ENCODE results near the gene DNAJC18.
A peak's percentile ranks its signal among the peaks of the same experiment; 100 is the strongest.

Gene DNAJC18

GRCh38 chr5:139385061-139386049 lies 54.0 kb downstream of the DNAJC18 start:
- peak; percentile 11 for DNase-seq

- no peak for DNase-seq
Measured at GRCh38 chr5:139384591-139385051, 54.7 kb downstream of the DNAJC18 start.

GRCh38 chr5:139383993-139384590 lies 55.2 kb downstream of the DNAJC18 start:
- DNase-seq, result no peak

GRCh38 chr5:139383275-139383992 lies 55.9 kb downstream of the DNAJC18 start, which contains the start of gene SLC23A1:
Gene SLC23A1 (minus strand): TSS chr5:139383297. CDS start chr5:139383253, 44 bp downstream.
- DNase-seq, result no peak

- no peak for DNase-seq
Measured at GRCh38 chr5:139382807-139383206, 56.5 kb downstream of the DNAJC18 start.

GRCh38 chr5:139381837-139382761 lies 57.2 kb downstream of the DNAJC18 start:
- no peak for DNase-seq

GRCh38 chr5:139379626-139380449 lies 59.5 kb downstream of the DNAJC18 start:
- no peak for DNase-seq

GRCh38 chr5:139378941-139379361 lies 60.4 kb downstream of the DNAJC18 start:
- DNase-seq, result no peak

GRCh38 chr5:139378101-139378825 lies 61.1 kb downstream of the DNAJC18 start:
- DNase-seq, result no peak

- DNase-seq, result no peak
Measured at GRCh38 chr5:139377226-139377625, 62.1 kb downstream of the DNAJC18 start.

GRCh38 chr5:139376364-139376763 lies 63.0 kb downstream of the DNAJC18 start:
- DNase-seq, result no peak

- DNase-seq, result no peak
Measured at GRCh38 chr5:139374909-139375308, 64.4 kb downstream of the DNAJC18 start.

- DNase-seq, result no peak
Measured at GRCh38 chr5:139371482-139372435, 67.6 kb downstream of the DNAJC18 start.

GRCh38 chr5:139369181-139369580 lies 70.1 kb downstream of the DNAJC18 start:
- DNase-seq, result no peak

- DNase-seq, result no peak
Measured at GRCh38 chr5:139368613-139369012, 70.7 kb downstream of the DNAJC18 start.

- no peak for DNase-seq
Measured at GRCh38 chr5:139364466-139364865, 74.9 kb downstream of the DNAJC18 start.

- no peak for DNase-seq
Measured at GRCh38 chr5:139363937-139364336, 75.4 kb downstream of the DNAJC18 start.

- no peak for DNase-seq
Measured at GRCh38 chr5:139361835-139362429, 77.4 kb downstream of the DNAJC18 start.

- no peak for DNase-seq
Measured at GRCh38 chr5:139360384-139360783, 78.9 kb downstream of the DNAJC18 start.

All from SIG-M5 (cell line).